Panc1 (cell line): ENCODE results near the gene SMCO3. TPM values are rescaled to one million over a fixed set of nuclear protein-coding genes. Genes with fewer than 3 reads are reported as not detected.

Experiments used
- ATAC-seq: fragments of 200-7000 bp; cut with Tn5 transposase; 2 replicates; pipeline ENCODE4 v1.9.1; 2020; ENCODE audit warnings: mild to moderate bottlenecking, moderate library complexity
- BruUV-seq: library from RNA; stranded (reverse); fragments of 400-500 nt; replicated peaks from 2 replicates; lab custom pipeline; 2021; lab: Mats Ljungman, UMichigan
- CTCF ChIA-PET: fragments of 300-600 bp; sonication (Branson Sonifier 250); formaldehyde crosslinking; loops from one replicate; lab custom pipeline; 2022; ENCODE audit warnings: antibody characterized with exemption; lab: Charles Lee
- POLR2A ChIA-PET: fragments of 300-600 bp; sonication (Branson Sonifier 250); formaldehyde crosslinking; loops from one replicate; lab custom pipeline; 2022; ENCODE audit warnings: antibody characterized with exemption; lab: Charles Lee
- DNase-seq: peaks from one replicate; pipeline ENCODE4 v3.0.0-alpha.2; 2010; ENCODE audit warnings: low read depth, low spot score
- H3K27ac ChIP-seq: 2 replicates; pipeline ENCODE4 v1.5.1; 2011; ENCODE audit warnings: mild to moderate bottlenecking, low read length, inconsistent platforms
- H3K27me3 ChIP-seq: fragments of 200-500 bp; sonication (Bioruptor generic); 2 replicates; pipeline ENCODE4 v1.6.0; 2014; ENCODE audit warnings: low read length, inconsistent platforms; ENCODE audit not compliant: control insufficient read depth, insufficient read depth
- H3K36me3 ChIP-seq: fragments of 200-500 bp; sonication (Bioruptor generic); 2 replicates; pipeline ENCODE4 v1.5.1; 2014; ENCODE audit warnings: inconsistent platforms, mild to moderate bottlenecking, low read length, moderate library complexity; ENCODE audit not compliant: control insufficient read depth, insufficient read depth
- H3K4me1 ChIP-seq: 2 replicates; pipeline ENCODE4 v1.5.1; 2011; ENCODE audit warnings: inconsistent platforms, mild to moderate bottlenecking, low read length, moderate library complexity; ENCODE audit not compliant: control insufficient read depth, insufficient read depth
- H3K4me3 ChIP-seq, 2 experiments: 2 replicates each; pipeline ENCODE4 v1.5.1; 2011 to 2012; ENCODE audit warnings: low read depth in 2 of 2, low read length in 2 of 2, mild to moderate bottlenecking in 2 of 2, inconsistent platforms in 1 of 2, moderate library complexity in 1 of 2
- H3K9me3 ChIP-seq: fragments of 200-500 bp; sonication (Bioruptor generic); 2 replicates; pipeline ENCODE4 v1.5.1; 2014; ENCODE audit warnings: low read depth, mild to moderate bottlenecking, inconsistent platforms, low read length, moderate library complexity; ENCODE audit not compliant: control insufficient read depth, insufficient read depth
- CTCF ChIP-seq: fragments of 450-650 bp; IDR thresholded peaks from 2 replicates; pipeline ENCODE4 v1.5.1; 2017; ENCODE audit warnings: mild to moderate bottlenecking
- POLR2AphosphoS5 ChIP-seq: IDR thresholded peaks from 2 replicates; pipeline ENCODE4 v1.6.1; 2012; ENCODE audit warnings: mild to moderate bottlenecking, low read depth, low read length, moderate library complexity
- REST ChIP-seq, 2 experiments: IDR thresholded peaks; 2 replicates each; pipeline ENCODE4 v1.6.1; 2011 to 2012; ENCODE audit warnings: low read depth in 2 of 2, control low read depth in 1 of 2, low read length in 1 of 2, mild to moderate bottlenecking in 1 of 2, moderate library complexity in 1 of 2; ENCODE audit not compliant: insufficient read depth in 1 of 2
- SIN3A ChIP-seq: IDR thresholded peaks from 2 replicates; pipeline ENCODE4 v1.6.1; 2012; ENCODE audit warnings: low read depth, mild to moderate bottlenecking, low read length, moderate library complexity, borderline replicate concordance; ENCODE audit not compliant: insufficient read depth
- TCF7L2 ChIP-seq: IDR thresholded peaks from 2 replicates; pipeline ENCODE4 v1.6.1; 2011; ENCODE audit warnings: mild to moderate bottlenecking, low read depth, low read length, inconsistent platforms
- in situ Hi-C: cut with HindIII; loops from 2 replicates; pipeline ENCODE4 v1.10.0; 2016; ENCODE audit warnings: low sequenced_read_pairs, low pct_unique_long_range_greater_than_20kb
- intact Hi-C: fragments of 100-400 bp; cut with micrococcal nuclease; formaldehyde crosslinking; loops from one replicate; pipeline ENCODE4 v1.10.0; 2022; ENCODE audit not compliant: unreplicated experiment
- total RNA-seq: library from RNA; stranded (reverse); gene quantifications from one replicate; pipeline ENCODE4 v1.2.1, GENCODE V29; 2021; ENCODE audit not compliant: unreplicated experiment

SMCO3 gene
- total RNA-seq, 1 experiment from 2014 or later = not detected

- in situ Hi-C loops = no loop called here
- intact Hi-C loops = no loop called here
- H3K27ac ChIP-seq = no peak overlapping the region
- DNase-seq (no peak), ATAC-seq (no peak)
- BruUV-seq = no TSS peak
- H3K4me1 ChIP-seq = no peaks in the 10 kb centered on the region
- no peak overlapping the region for H3K4me3 ChIP-seq
- POLR2A ChIA-PET = no interaction called here
- H3K36me3 ChIP-seq = peaks cover 12% of the 10 kb centered on the region
- H3K27me3 ChIP-seq = no peaks in the 10 kb centered on the region
- CTCF ChIA-PET = no interaction called here
- TF ChIP-seq POLR2AphosphoS5 (no peak), REST (IDR thresholded peaks at IDR 0.05; ENCODE audit: insufficient read depth in 1 of 2, low read depth in 2 of 2, low read length in 1 of 2) (no peak), TCF7L2 (no peak), SIN3A (no peak), CTCF (no peak)
- H3K9me3 ChIP-seq = no peaks in the 10 kb centered on the region
Observed at GRCh38 chr12:14784471-14784870, 29.5 kb downstream of the SMCO3 start.

GRCh38 chr12:14782756-14783155 lies 31.2 kb downstream of the SMCO3 start:
- TF ChIP-seq POLR2AphosphoS5 (no peak), CTCF (no peak), SIN3A (no peak), TCF7L2 (no peak), REST (IDR thresholded peaks at IDR 0.05; ENCODE audit: insufficient read depth in 1 of 2, low read depth in 2 of 2, low read length in 1 of 2) (no peak)
- DNase-seq (no peak), ATAC-seq (no peak)
- POLR2A ChIA-PET = no interaction called here
- intact Hi-C loops (no loop called here), in situ Hi-C loops (no loop called here)
- Histone ChIP-seq H3K9me3 (no peaks in the 10 kb centered on the region), H3K27ac (no peak overlapping the region), H3K27me3 (no peaks in the 10 kb centered on the region), H3K4me1 (no peaks in the 10 kb centered on the region), H3K4me3 (no peak overlapping the region), H3K36me3 (peaks cover 7% of the 10 kb centered on the region)
- CTCF ChIA-PET = no interaction called here
- no TSS peak for BruUV-seq
